ENCODE results near the gene FKBP7.

The FKBP7 gene

GRCh38 chr2:178506524-178506923 lies 28.1 kb upstream of the FKBP7 start:
- DNase-seq (ENCODE audit: low spot score), result no peak
- TF ChIP-seq CTCF (IDR thresholded peaks at IDR 0.05; ENCODE audit: extremely low read depth, missing control alignments), result no peak

- no peak for DNase-seq (ENCODE audit: low spot score)
Measured at GRCh38 chr2:178506101-178506500, 27.7 kb upstream of the FKBP7 start.

GRCh38 chr2:178502751-178503150 lies 24.4 kb upstream of the FKBP7 start:
- DNase-seq (ENCODE audit: low spot score), result no peak
- TF ChIP-seq CTCF (IDR thresholded peaks at IDR 0.05; ENCODE audit: extremely low read depth, missing control alignments), result no peak

More at GRCh38 chr2:178506101-178506500, 27.7 kb upstream of the FKBP7 start:
- no peak for TF ChIP-seq CTCF (IDR thresholded peaks at IDR 0.05; ENCODE audit: extremely low read depth, missing control alignments)

- no peak for TF ChIP-seq CTCF (IDR thresholded peaks at IDR 0.05; ENCODE audit: extremely low read depth, missing control alignments)
- no peak for DNase-seq (ENCODE audit: low spot score)
Measured at GRCh38 chr2:178499640-178500039, 21.2 kb upstream of the FKBP7 start.

GRCh38 chr2:178498137-178498536 lies 19.7 kb upstream of the FKBP7 start:
- DNase-seq (ENCODE audit: low spot score), result no peak
- TF ChIP-seq CTCF (IDR thresholded peaks at IDR 0.05; ENCODE audit: extremely low read depth, missing control alignments), result no peak

- TF ChIP-seq CTCF (IDR thresholded peaks at IDR 0.05; ENCODE audit: extremely low read depth, missing control alignments), result no peak
Measured at GRCh38 chr2:178496049-178496448, 17.6 kb upstream of the FKBP7 start.

GRCh38 chr2:178491612-178492011 lies 13.2 kb upstream of the FKBP7 start:
- DNase-seq (ENCODE audit: low spot score), result no peak
- TF ChIP-seq CTCF (IDR thresholded peaks at IDR 0.05; ENCODE audit: extremely low read depth, missing control alignments), result no peak

More at GRCh38 chr2:178496049-178496448, 17.6 kb upstream of the FKBP7 start:
- DNase-seq (ENCODE audit: low spot score), result no peak

Data from GM20000 (cell line).